ENCODE data around the gene SLC12A6. TPM values are rescaled to one million over a fixed set of nuclear protein-coding genes. Genes with fewer than 3 reads are reported as not detected.

SLC12A6 gene
- total and polyA plus RNA-seq, 2 of the 13 experiments (the other 11 are each of a cell fraction or from before 2014, with no cell fraction given) = 15.2 to 30.1 TPM

DNA sequence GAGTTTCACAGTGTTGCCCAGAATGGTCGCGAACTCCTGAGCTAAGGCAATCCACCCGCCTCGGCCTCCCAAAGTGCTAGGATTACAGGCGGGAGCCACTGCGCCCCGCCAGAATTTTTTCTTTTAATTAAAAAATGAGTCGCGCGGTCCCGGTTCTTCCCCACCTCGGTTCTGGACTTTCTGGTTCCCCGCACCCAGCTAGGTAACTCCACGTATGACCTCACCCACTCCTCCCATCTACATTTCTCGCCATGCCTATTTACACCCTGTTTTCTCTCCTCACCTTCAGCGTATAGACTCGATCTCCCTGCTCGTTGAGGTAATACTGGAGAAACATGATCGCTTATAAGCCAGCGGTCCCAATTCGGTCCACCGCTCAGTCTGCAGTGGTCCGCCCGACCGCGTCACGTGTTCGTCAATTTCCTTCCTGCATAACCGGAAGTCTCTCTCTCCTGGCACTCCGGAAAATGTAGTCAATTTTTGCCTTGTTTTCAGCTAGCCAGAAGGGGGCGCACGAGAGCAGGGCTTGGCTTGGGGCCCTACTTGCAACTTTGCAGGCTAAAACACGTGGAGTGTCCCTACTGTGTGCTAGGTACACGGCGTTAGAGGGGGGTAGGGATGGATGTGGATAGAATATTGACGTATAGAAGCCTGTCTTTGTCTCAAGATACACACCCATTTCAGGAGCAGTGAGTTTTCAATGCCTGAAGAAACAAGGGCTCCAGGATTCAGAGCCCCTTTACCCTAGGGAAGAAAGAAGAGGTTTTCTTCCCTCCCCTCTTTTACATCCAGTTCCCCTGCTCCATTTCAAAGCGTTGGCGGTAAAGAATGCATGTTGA is 5.4 kb upstream of the SLC12A6 start, which contains the start of the genes NOP10 and NUTM1 (continued):
- 0 out of 2 replicates have a peak, but pooled peaks have one; percentile 42 for TF ChIP-seq MEIS1 (CRISPR knock-in tag; IDR thresholded peaks at IDR 0.05; ENCODE audit: borderline replicate concordance)
- TF ChIP-seq, protein P1, sequence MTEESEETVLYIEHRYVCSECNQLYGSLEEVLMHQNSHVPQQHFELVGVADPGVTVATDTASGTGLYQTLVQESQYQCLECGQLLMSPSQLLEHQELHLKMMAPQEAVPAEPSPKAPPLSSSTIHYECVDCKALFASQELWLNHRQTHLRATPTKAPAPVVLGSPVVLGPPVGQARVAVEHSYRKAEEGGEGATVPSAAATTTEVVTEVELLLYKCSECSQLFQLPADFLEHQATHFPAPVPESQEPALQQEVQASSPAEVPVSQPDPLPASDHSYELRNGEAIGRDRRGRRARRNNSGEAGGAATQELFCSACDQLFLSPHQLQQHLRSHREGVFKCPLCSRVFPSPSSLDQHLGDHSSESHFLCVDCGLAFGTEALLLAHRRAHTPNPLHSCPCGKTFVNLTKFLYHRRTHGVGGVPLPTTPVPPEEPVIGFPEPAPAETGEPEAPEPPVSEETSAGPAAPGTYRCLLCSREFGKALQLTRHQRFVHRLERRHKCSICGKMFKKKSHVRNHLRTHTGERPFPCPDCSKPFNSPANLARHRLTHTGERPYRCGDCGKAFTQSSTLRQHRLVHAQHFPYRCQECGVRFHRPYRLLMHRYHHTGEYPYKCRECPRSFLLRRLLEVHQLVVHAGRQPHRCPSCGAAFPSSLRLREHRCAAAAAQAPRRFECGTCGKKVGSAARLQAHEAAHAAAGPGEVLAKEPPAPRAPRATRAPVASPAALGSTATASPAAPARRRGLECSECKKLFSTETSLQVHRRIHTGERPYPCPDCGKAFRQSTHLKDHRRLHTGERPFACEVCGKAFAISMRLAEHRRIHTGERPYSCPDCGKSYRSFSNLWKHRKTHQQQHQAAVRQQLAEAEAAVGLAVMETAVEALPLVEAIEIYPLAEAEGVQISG (CRISPR knock-in tag; IDR thresholded peaks at IDR 0.05) = peak; percentile 88
- no peak for TF ChIP-seq ZNF251 (CRISPR knock-in tag; IDR thresholded peaks at IDR 0.05)
- TF ChIP-seq STAG1 (CRISPR knock-in tag; IDR thresholded peaks at IDR 0.05) = peak; percentile 74
- 0 out of 2 replicates have a peak, but pooled peaks have one; percentile 83 for TF ChIP-seq ZNF556 (CRISPR knock-in tag; IDR thresholded peaks at IDR 0.05; ENCODE audit: borderline replicate concordance)
- TF ChIP-seq LCORL (IDR thresholded peaks at IDR 0.05) = no peak
- TF ChIP-seq LCORL (CRISPR knock-in tag; IDR thresholded peaks at IDR 0.05) = 0 out of 2 replicates have a peak, but pooled peaks have one; percentile 60
- TF ChIP-seq, protein P2, sequence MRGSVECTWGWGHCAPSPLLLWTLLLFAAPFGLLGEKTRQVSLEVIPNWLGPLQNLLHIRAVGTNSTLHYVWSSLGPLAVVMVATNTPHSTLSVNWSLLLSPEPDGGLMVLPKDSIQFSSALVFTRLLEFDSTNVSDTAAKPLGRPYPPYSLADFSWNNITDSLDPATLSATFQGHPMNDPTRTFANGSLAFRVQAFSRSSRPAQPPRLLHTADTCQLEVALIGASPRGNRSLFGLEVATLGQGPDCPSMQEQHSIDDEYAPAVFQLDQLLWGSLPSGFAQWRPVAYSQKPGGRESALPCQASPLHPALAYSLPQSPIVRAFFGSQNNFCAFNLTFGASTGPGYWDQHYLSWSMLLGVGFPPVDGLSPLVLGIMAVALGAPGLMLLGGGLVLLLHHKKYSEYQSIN (CRISPR knock-in tag; IDR thresholded peaks at IDR 0.05; ENCODE audit: borderline replicate concordance) = no peak
- peak; percentile 77; the same call in 1 of the 2 replicates for TF ChIP-seq ZFX (CRISPR knock-in tag; IDR thresholded peaks at IDR 0.05; ENCODE audit: low read depth)
- TF ChIP-seq SOX5 (CRISPR knock-in tag; IDR thresholded peaks at IDR 0.05; ENCODE audit: borderline replicate concordance) = peak; percentile 57
- 0 out of 2 replicates have a peak, but pooled peaks have one; percentile 34 for TF ChIP-seq DR1 (CRISPR knock-in tag; IDR thresholded peaks at IDR 0.05)
- TF ChIP-seq PPARG (CRISPR knock-in tag; conservative IDR thresholded peaks at IDR 0.05) = no peak
- TF ChIP-seq, protein P3, sequence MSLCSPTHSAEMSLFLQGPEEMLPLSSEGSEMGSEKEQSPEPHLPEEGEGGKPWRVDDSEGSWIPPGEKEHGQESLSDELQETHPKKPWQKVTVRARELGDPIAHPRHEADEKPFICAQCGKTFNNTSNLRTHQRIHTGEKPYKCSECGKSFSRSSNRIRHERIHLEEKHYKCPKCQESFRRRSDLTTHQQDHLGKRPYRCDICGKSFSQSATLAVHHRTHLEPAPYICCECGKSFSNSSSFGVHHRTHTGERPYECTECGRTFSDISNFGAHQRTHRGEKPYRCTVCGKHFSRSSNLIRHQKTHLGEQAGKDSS (CRISPR knock-in tag; IDR thresholded peaks at IDR 0.05; ENCODE audit: borderline replicate concordance, low read depth) = 0 out of 2 replicates have a peak, but pooled peaks have one; percentile 77
- TF ChIP-seq ZNF33A (CRISPR knock-in tag; IDR thresholded peaks at IDR 0.05; ENCODE audit: borderline replicate concordance) = 0 out of 2 replicates have a peak, but pooled peaks have one; percentile 55
- TF ChIP-seq ZNF616 (CRISPR knock-in tag; IDR thresholded peaks at IDR 0.05; ENCODE audit: low read depth) = no peak
- TF ChIP-seq RAD21 (CRISPR knock-in tag; IDR thresholded peaks at IDR 0.05) = peak; percentile 67
- TF ChIP-seq HNF4A (CRISPR knock-in tag; IDR thresholded peaks at IDR 0.05) = no peak
- TF ChIP-seq, protein P4, sequence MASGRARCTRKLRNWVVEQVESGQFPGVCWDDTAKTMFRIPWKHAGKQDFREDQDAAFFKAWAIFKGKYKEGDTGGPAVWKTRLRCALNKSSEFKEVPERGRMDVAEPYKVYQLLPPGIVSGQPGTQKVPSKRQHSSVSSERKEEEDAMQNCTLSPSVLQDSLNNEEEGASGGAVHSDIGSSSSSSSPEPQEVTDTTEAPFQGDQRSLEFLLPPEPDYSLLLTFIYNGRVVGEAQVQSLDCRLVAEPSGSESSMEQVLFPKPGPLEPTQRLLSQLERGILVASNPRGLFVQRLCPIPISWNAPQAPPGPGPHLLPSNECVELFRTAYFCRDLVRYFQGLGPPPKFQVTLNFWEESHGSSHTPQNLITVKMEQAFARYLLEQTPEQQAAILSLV (CRISPR knock-in tag; IDR thresholded peaks at IDR 0.05; ENCODE audit: borderline replicate concordance) = 0 out of 2 replicates have a peak, but pooled peaks have one; percentile 23
- no peak for TF ChIP-seq ZBTB1 (CRISPR knock-in tag; IDR thresholded peaks at IDR 0.05; ENCODE audit: borderline replicate concordance)
- no peak for TF ChIP-seq ZFP36 (IDR thresholded peaks at IDR 0.05; ENCODE audit: borderline replicate concordance, low read depth, low read length, partially characterized antibody)
- TF ChIP-seq, protein P5, sequence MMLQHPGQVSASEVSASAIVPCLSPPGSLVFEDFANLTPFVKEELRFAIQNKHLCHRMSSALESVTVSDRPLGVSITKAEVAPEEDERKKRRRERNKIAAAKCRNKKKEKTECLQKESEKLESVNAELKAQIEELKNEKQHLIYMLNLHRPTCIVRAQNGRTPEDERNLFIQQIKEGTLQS (CRISPR knock-in tag; IDR thresholded peaks at IDR 0.05) = no peak
- TF ChIP-seq FOSL1 (CRISPR knock-in tag; IDR thresholded peaks at IDR 0.05; ENCODE audit: borderline replicate concordance) = no peak

All from HepG2 (cell line).